D721Med (cell line): Measurements from ENCODE around the gene KPNA3.

Source experiments
- DNase-seq: peaks from one replicate; pipeline ENCODE4 v3.0.0; 2011; ENCODE audit warnings: low spot score; ENCODE audit not compliant: insufficient read length
- FAIRE-seq: peaks from 2 replicates; lab custom pipeline; 2011; peaks lifted over from hg19 to GRCh38; lab: Jason Lieb, UNC
- TF ChIP-seq, protein P1 (sequence below): IDR thresholded peaks from 2 replicates; pipeline ENCODE4 v1.5.1; 2012; ENCODE audit warnings: mild to moderate bottlenecking, control low read depth; ENCODE audit not compliant: insufficient read depth; ENCODE audit errors: missing control alignments

KPNA3 gene

DNA sequence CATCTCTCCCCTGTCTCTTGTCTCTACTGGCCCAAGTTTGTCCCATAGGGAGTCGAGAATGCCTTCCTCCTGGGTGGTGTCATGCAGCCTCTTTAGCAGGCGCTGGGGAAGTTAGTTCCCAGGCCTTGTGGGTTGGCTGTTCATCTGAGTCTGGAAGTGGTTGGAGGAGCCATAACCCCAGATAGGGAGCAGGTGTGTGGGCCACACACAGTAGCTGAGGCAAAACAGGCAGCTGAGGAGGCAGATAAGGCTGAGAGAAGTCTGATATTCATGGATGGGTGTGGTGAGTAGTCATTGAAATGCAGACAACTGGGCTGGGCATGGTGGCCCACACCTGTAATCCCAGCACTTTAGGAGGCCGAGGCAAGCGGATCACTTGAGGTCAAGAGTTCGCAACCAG is 40.9 kb upstream of the KPNA3 start:
- TF ChIP-seq, protein P1, sequence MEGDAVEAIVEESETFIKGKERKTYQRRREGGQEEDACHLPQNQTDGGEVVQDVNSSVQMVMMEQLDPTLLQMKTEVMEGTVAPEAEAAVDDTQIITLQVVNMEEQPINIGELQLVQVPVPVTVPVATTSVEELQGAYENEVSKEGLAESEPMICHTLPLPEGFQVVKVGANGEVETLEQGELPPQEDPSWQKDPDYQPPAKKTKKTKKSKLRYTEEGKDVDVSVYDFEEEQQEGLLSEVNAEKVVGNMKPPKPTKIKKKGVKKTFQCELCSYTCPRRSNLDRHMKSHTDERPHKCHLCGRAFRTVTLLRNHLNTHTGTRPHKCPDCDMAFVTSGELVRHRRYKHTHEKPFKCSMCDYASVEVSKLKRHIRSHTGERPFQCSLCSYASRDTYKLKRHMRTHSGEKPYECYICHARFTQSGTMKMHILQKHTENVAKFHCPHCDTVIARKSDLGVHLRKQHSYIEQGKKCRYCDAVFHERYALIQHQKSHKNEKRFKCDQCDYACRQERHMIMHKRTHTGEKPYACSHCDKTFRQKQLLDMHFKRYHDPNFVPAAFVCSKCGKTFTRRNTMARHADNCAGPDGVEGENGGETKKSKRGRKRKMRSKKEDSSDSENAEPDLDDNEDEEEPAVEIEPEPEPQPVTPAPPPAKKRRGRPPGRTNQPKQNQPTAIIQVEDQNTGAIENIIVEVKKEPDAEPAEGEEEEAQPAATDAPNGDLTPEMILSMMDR: no peak
- DNase-seq: no peak
- FAIRE-seq: no peak

- TF ChIP-seq, protein P1: no peak
- no peak for DNase-seq
- no peak for FAIRE-seq
Observed at GRCh38 chr13:49831455-49831854, 39.0 kb upstream of the KPNA3 start.

GRCh38 chr13:49830721-49831120 is 38.2 kb upstream of the KPNA3 start:
- FAIRE-seq (no peak), DNase-seq (no peak)
- TF ChIP-seq, protein P1: no peak

GRCh38 chr13:49829715-49830114 is 37.2 kb upstream of the KPNA3 start:
- no peak for DNase-seq
- FAIRE-seq: no peak
- TF ChIP-seq, protein P1: no peak

DNA sequence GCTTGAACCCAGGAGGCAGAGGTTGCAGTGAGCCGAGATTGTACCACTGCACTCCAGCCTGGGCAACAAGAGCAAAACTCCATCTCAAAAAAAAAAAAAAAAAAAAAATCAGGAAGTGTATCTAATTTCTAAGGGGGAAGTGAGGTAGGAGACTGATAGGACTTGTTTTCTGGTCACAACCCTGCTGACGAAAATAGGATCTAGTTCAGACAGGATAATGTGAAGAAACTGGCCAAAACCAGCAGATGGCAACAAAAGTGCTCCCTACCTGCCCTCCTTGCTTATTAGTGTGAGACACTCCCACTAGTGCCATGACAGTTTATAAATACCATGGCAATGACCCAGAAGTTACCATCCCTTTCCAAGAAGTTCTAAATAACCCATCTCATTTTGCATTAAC is 36.0 kb upstream of the KPNA3 start:
- FAIRE-seq (no peak), DNase-seq (no peak)
- TF ChIP-seq, protein P1: no peak

GRCh38 chr13:49827891-49828290 is 35.4 kb upstream of the KPNA3 start:
- TF ChIP-seq, protein P1: no peak
- FAIRE-seq (no peak), DNase-seq (no peak)

DNA sequence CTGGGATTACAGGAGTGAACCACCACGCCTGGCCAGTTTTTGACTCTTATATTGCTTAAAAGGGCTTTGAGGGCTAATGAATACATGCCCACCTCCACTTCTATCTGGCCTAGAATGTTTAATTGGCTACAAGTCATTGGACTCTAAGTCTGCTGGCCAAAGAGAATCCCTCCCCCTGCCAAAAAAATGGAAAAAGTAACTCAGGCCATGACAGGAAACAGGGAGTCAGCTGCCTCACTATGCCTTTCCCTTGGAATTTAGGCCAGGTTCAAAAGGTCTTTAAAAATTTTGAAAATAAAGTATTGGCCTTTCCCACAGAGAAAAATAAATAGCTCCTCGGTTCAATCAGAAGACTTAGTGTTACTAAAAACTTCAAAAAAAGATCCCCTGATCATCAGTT is 34.9 kb upstream of the KPNA3 start:
- no peak for DNase-seq
- no peak for FAIRE-seq
- TF ChIP-seq, protein P1: no peak
